Liver (tissue), 3 donors: ENCODE results near the gene DDHD1.

Source experiments
- HNF4A ChIP-seq, 2 donors: conservative IDR thresholded peaks; 2 replicates each; pipeline ENCODE4 v1.6.1; 2016; ENCODE audit warnings: antibody characterized with exemption in 2 of 2, mild to moderate bottlenecking in 2 of 2
- YY1 ChIP-seq: IDR thresholded peaks from 2 replicates; pipeline ENCODE4 v1.6.1; 2016; ENCODE audit warnings: antibody characterized with exemption, mild to moderate bottlenecking
- TF ChIP-seq, protein P1 (sequence below): fragments of 150-350 bp; IDR thresholded peaks from 2 replicates; pipeline ENCODE4 v1.5.1; 2017; ENCODE audit warnings: improper control_type of control experiment, low read depth, low read length; ENCODE audit not compliant: missing input control
- TF ChIP-seq, protein P2 (sequence below): IDR thresholded peaks from 2 replicates; pipeline ENCODE4 v1.6.1; 2016; ENCODE audit warnings: antibody characterized with exemption
- TF ChIP-seq, protein P3 (sequence below): IDR thresholded peaks from 2 replicates; pipeline ENCODE4 v1.6.1; 2016; ENCODE audit warnings: antibody characterized with exemption
- donor health status: healthy.
- donor health status: healthy.

DNA sequence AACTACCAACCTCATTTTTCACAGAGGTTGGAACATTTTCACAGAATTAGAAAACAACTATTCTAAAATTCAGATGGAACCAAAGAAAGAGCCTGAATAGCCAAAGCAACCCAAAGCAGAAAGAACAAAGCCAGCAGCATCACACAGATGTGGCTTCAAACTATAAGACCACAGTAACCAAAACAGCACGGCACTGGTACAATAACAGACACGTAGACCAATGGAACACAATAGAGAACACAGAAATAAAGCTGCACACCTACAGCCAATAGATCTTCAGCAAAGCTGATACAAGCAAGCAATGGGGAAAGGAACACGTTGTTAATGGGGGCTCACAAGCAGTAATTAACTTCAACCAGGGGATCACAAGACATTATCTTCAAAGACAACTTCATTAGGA lies 114.5 kb downstream of the DDHD1 start:
- TF ChIP-seq, protein P1, sequence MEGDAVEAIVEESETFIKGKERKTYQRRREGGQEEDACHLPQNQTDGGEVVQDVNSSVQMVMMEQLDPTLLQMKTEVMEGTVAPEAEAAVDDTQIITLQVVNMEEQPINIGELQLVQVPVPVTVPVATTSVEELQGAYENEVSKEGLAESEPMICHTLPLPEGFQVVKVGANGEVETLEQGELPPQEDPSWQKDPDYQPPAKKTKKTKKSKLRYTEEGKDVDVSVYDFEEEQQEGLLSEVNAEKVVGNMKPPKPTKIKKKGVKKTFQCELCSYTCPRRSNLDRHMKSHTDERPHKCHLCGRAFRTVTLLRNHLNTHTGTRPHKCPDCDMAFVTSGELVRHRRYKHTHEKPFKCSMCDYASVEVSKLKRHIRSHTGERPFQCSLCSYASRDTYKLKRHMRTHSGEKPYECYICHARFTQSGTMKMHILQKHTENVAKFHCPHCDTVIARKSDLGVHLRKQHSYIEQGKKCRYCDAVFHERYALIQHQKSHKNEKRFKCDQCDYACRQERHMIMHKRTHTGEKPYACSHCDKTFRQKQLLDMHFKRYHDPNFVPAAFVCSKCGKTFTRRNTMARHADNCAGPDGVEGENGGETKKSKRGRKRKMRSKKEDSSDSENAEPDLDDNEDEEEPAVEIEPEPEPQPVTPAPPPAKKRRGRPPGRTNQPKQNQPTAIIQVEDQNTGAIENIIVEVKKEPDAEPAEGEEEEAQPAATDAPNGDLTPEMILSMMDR = no peak
- TF ChIP-seq, protein P2, sequence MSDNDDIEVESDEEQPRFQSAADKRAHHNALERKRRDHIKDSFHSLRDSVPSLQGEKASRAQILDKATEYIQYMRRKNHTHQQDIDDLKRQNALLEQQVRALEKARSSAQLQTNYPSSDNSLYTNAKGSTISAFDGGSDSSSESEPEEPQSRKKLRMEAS = no peak
- TF ChIP-seq, protein P3, sequence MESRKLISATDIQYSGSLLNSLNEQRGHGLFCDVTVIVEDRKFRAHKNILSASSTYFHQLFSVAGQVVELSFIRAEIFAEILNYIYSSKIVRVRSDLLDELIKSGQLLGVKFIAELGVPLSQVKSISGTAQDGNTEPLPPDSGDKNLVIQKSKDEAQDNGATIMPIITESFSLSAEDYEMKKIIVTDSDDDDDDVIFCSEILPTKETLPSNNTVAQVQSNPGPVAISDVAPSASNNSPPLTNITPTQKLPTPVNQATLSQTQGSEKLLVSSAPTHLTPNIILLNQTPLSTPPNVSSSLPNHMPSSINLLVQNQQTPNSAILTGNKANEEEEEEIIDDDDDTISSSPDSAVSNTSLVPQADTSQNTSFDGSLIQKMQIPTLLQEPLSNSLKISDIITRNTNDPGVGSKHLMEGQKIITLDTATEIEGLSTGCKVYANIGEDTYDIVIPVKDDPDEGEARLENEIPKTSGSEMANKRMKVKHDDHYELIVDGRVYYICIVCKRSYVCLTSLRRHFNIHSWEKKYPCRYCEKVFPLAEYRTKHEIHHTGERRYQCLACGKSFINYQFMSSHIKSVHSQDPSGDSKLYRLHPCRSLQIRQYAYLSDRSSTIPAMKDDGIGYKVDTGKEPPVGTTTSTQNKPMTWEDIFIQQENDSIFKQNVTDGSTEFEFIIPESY = no peak
- TF ChIP-seq YY1 (no peak), HNF4A (conservative IDR thresholded peaks at IDR 0.05) (no peak)
